AG04450 (cell line): Measurements from ENCODE around the gene C1QTNF5. TPM values are rescaled to one million over a fixed set of nuclear protein-coding genes. Genes with fewer than 3 reads are reported as not detected.

ENCODE experiments used
- CTCF ChIA-PET: fragments of 300-600, 350-600 bp; formaldehyde crosslinking; extraction: SDS; loops from one replicate; lab custom pipeline; 2022; ENCODE audit warnings: antibody characterized with exemption, inconsistent platforms; lab: Charles Lee
- POLR2A ChIA-PET: fragments of 350-600 bp; formaldehyde crosslinking; extraction: SDS; loops from one replicate; lab custom pipeline; 2021; ENCODE audit warnings: antibody characterized with exemption, inconsistent platforms; lab: Yijun Ruan, JAX
- DNase-seq: peaks from one replicate; pipeline ENCODE4 v3.0.0-alpha.2; 2011; ENCODE audit warnings: low read depth, low spot score
- H3K27ac ChIP-seq: one replicate; pipeline ENCODE4 v1.5.1; 2012; ENCODE audit warnings: low read depth, low read length, control low read depth
- H3K27me3 ChIP-seq: one replicate; pipeline ENCODE4 v1.6.0; 2012; ENCODE audit warnings: low read length; ENCODE audit not compliant: control insufficient read depth, insufficient read depth
- H3K4me3 ChIP-seq: 2 replicates; pipeline ENCODE4 v1.5.1; 2011; ENCODE audit warnings: mild to moderate bottlenecking, low read depth, low read length, control low read depth
- H3K9me3 ChIP-seq: 2 replicates; pipeline ENCODE4 v1.5.1; 2012; ENCODE audit warnings: low read length; ENCODE audit not compliant: control insufficient read depth, insufficient read depth
- polyA plus RNA-seq: library from polyadenylated mRNA; depleted of rRNA; stranded (reverse); fragments of >200 nt; gene quantifications from 2 replicates; pipeline ENCODE4 v1.2.3, GENCODE V29; 2011
- TF ChIP-seq, protein P1 (sequence below): IDR thresholded peaks from 2 replicates; pipeline ENCODE4 v1.5.1; 2011; ENCODE audit warnings: low read depth, low read length, control low read depth, inconsistent platforms

The C1QTNF5 gene
- polyA plus RNA-seq, 1 experiment = 8.3 TPM

DNA sequence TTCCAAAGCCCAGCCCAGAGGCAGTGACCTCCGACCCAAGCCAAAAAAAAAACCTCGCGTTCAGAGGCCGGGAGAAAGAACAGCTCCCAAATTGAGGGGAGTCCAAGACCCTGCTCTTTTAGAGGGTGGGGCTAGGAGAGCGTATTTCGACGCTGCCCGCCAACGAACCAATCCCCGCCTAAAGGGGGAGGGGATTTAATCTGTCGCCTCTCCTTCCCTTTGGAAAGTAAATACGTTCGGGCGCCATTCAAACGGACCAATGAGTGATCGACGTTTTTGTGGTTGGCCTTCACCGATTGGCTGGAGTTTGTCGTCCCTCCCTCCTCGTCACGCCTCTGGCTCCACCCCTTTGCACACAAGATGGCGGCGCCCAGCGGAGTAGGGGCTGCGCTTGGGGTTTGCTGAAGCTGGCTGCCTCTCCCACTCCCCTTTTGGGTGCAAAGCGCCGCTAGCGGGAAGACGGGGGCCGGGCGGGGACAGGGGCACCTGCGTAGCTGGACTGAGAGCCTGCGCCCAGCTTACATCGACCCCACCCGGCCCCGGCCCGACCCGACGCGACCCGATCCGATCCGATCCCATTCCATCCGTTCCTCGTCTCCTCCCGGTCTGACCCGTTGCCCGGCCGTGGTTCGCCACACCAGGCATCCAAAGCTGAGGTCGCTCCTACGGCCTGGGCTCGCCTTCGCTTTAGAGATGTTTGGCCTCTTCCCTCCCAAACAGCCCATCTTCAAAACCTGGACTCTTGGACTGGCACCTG, 6.3 kb downstream of the C1QTNF5 start, which contains the start of gene RNF26:
RNF26 (plus strand) TSS at position 354 of the 757 bp plus-strand sequence. CDS start 596 bp downstream, outside the sequence.
- Histone ChIP-seq H3K27me3 (no peaks in the 10 kb centered on the region), H3K27ac (peak within 1 kb of the TSS; percentile 57), H3K9me3 (no peaks in the 10 kb centered on the region; the same call in 1 of the 2 replicates), H3K4me3 (peak within 1 kb of the TSS; percentile 94)
- ChIA-PET POLR2A (interaction anchor here (1.3 kb wide), 2 partner anchors 13 to 18 kb away, joined by 3 to 5 read pairs; partner anchors contain the start of gene MCAM), CTCF (interaction anchor here (0.6 to 6.3 kb wide), 3 partner anchors 12 to 128 kb away, joined by 5 to 55 read pairs (median 7); partner anchors contain the start of gene CBL)
- TF ChIP-seq, protein P1, sequence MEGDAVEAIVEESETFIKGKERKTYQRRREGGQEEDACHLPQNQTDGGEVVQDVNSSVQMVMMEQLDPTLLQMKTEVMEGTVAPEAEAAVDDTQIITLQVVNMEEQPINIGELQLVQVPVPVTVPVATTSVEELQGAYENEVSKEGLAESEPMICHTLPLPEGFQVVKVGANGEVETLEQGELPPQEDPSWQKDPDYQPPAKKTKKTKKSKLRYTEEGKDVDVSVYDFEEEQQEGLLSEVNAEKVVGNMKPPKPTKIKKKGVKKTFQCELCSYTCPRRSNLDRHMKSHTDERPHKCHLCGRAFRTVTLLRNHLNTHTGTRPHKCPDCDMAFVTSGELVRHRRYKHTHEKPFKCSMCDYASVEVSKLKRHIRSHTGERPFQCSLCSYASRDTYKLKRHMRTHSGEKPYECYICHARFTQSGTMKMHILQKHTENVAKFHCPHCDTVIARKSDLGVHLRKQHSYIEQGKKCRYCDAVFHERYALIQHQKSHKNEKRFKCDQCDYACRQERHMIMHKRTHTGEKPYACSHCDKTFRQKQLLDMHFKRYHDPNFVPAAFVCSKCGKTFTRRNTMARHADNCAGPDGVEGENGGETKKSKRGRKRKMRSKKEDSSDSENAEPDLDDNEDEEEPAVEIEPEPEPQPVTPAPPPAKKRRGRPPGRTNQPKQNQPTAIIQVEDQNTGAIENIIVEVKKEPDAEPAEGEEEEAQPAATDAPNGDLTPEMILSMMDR = no peak
- DNase-seq = peak; percentile 93

DNA sequence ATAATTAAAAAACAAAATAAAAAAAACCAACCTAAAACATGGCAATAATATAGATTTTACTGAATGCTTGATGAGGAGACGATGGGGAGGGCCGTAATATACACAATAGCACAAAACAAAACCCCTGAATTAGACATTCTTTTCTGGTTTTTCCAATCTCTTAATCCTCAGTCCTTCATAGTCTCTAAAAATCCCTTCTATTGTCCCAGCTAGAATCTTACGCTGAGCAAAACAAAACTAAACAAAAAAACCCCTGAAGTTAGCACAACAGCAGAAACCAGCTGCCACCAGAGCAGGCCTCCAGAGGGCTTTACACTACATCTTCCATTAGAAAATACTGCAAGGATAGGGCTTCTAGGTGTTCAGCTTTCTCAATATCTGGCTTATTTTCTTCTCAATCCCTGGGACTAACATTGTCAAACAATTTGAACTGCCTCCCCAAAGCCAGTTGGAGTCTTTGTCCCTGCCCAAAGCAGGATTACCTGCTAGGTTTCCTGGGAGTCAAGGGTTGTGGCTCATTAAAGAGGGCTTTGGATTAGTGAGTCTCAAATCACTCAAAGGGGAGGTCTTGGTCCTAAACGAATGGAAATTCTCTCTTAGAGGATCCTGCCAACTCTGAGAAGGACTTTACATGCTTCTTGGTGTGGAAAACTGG, 8.4 kb downstream of the C1QTNF5 start:
- ChIA-PET CTCF (interaction anchor here (1.3 to 6.3 kb wide), 2 partner anchors 8 to 10 kb away, joined by 5 to 55 read pairs; no protein-coding TSS in a partner anchor), POLR2A (no interaction called here)

DNA sequence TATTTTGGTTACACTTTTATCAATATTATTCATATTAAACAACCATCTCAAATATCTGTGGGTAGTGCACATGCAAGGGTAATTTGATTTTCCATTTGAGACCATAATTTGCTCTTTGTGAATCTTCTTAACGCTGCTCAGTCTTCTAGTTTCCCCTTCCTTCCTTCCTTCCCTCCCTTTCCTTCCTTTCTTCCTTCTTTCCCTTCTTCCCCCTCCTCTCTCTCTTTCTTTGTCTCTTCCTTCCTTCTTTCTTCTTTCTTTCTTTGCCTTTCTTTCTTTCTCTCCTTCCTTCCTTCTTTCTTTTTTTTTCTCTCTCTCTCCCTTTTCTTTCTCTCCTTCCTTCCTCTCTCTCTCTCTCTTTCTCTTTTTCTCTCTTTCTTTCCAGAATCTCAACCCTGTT, 10.4 kb downstream of the C1QTNF5 start:
- no peak for DNase-seq
- Histone ChIP-seq H3K27me3 (no peaks in the 10 kb centered on the region), H3K27ac (no peak overlapping the region), H3K4me3 (no peak overlapping the region), H3K9me3 (no peaks in the 10 kb centered on the region; the same call in 1 of the 2 replicates)
- TF ChIP-seq, protein P1 = no peak
- ChIA-PET CTCF (interaction anchor here (6.3 kb wide), 1 partner anchor 8 kb away, joined by 55 read pairs; no protein-coding TSS in a partner anchor), POLR2A (no interaction called here)

More for the DNA sequence above, 8.4 kb downstream of the C1QTNF5 start:
- Histone ChIP-seq H3K27me3 (no peaks in the 10 kb centered on the region), H3K9me3 (no peaks in the 10 kb centered on the region; the same call in 1 of the 2 replicates), H3K27ac (no peak overlapping the region), H3K4me3 (no peak overlapping the region)
- TF ChIP-seq, protein P1 = no peak
- DNase-seq = no peak

DNA sequence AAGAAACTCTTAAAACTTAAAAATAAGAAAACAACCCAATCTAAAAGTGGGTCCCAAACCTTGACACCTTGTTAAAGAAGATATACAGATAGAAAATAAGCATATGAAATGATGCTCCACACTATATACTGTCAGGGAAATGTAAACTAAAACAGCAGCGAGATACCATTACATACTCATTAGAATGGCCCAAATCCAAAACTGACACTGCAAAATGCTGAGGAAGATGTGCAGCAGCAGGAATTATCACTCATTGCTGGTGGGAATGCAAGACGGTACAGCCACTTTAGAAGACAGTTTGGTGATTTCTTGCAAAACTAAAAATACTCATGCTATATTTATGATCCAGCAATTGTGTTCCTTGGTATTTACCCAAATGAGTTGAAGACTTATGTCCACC, 11.4 kb downstream of the C1QTNF5 start:
- no peaks in the 10 kb centered on the region for H3K9me3 ChIP-seq
- ChIA-PET POLR2A (interaction anchor here (0.9 kb wide), 1 partner anchor 9 kb away, joined by 8 read pairs; no protein-coding TSS in a partner anchor), CTCF (interaction anchor here (1.4 kb wide), 1 partner anchor 9 kb away, joined by 4 read pairs; no protein-coding TSS in a partner anchor)
- no peaks in the 10 kb centered on the region for H3K27me3 ChIP-seq
- no peak for DNase-seq
- H3K27ac ChIP-seq = no peak overlapping the region
- no peak overlapping the region for H3K4me3 ChIP-seq
- TF ChIP-seq, protein P1 = no peak
